GM12878 (cell line): ENCODE data around the gene LRRIQ1. TPM values are rescaled to one million over a fixed set of nuclear protein-coding genes. Genes with fewer than 3 reads are reported as not detected.
A peak's percentile ranks its signal among the peaks of the same experiment; 100 is the strongest.

ENCODE experiments used
- ATAC-seq: fragments of 200-7000 bp; cut with Tn5 transposase; 3 replicates; pipeline ENCODE4 v1.9.1; 2020; ENCODE audit warnings: mild to moderate bottlenecking, moderate library complexity
- Bru-seq: library from RNA; stranded (reverse); fragments of 400-500 nt; gene quantifications from one replicate; lab custom pipeline; 2021; lab: Mats Ljungman, UMichigan
- BruChase-seq, 2 experiments: library from RNA; stranded (reverse); fragments of 400-500 nt; gene quantifications; one replicate each; lab custom pipeline; 2021; lab: Mats Ljungman, UMichigan
- BruUV-seq: library from RNA; stranded (reverse); fragments of 400-500 nt; replicated peaks from 2 replicates; lab custom pipeline; 2021; lab: Mats Ljungman, UMichigan
- CTCF ChIA-PET: fragments of 300-600 bp; sonication (Branson Sonifier 250); formaldehyde crosslinking; extraction: SDS; loops from one replicate; lab custom pipeline; 2021; ENCODE audit warnings: inconsistent platforms; lab: Yijun Ruan, JAX
- POLR2A ChIA-PET: fragments of 350-600 bp; formaldehyde crosslinking; extraction: SDS; loops from one replicate; lab custom pipeline; 2021; ENCODE audit warnings: inconsistent platforms; lab: Charles Lee
- RAD21 ChIA-PET: fragments of 300-600 bp; sonication (Branson Sonifier 250); formaldehyde crosslinking; loops from one replicate; lab custom pipeline; 2023; ENCODE audit warnings: antibody characterized with exemption; ENCODE audit not compliant: unreplicated experiment; lab: Charles Lee
- SMC1A ChIA-PET: fragments of 300-600 bp; sonication (Branson Sonifier 250); formaldehyde crosslinking; loops from one replicate; lab custom pipeline; 2023; ENCODE audit not compliant: unreplicated experiment, uncharacterized antibody; lab: Charles Lee
- DNase-seq: peaks from one replicate; pipeline ENCODE4 v3.0.0-alpha.2; 2011; ENCODE audit warnings: low read depth, low spot score
- FAIRE-seq: peaks from 3 replicates; lab custom pipeline; 2011; peaks lifted over from hg19 to GRCh38; lab: Jason Lieb, UNC
- H2AFZ ChIP-seq: 2 replicates; pipeline ENCODE4 v1.6.0; 2011; ENCODE audit warnings: low read depth, low read length, control low read depth; ENCODE audit not compliant: control insufficient read depth
- H3K27ac ChIP-seq: 2 replicates; pipeline ENCODE4 v1.5.1; 2011; ENCODE audit warnings: control low read depth; ENCODE audit not compliant: control insufficient read depth, insufficient read depth
- H3K27me3 ChIP-seq, 2 experiments: replicated peaks in 1 of 2; 2 replicates each; pipeline versions ENCODE4 v1.6.0 to v1.6.1; 2011; ENCODE audit warnings: low read length in 1 of 2; ENCODE audit not compliant: control insufficient read depth in 2 of 2, insufficient read depth in 2 of 2
- H3K36me3 ChIP-seq, 2 experiments: 2 replicates each; pipeline ENCODE4 v1.5.1; 2011; ENCODE audit warnings: low read length in 1 of 2; ENCODE audit not compliant: control insufficient read depth in 2 of 2, insufficient read depth in 2 of 2
- H3K4me1 ChIP-seq: 2 replicates; pipeline ENCODE4 v1.6.1; 2011; ENCODE audit warnings: mild to moderate bottlenecking, low read length, moderate library complexity, mixed read lengths; ENCODE audit not compliant: control insufficient read depth, insufficient read depth
- H3K4me2 ChIP-seq: 2 replicates; pipeline ENCODE4 v1.6.0; 2011; ENCODE audit warnings: control low read depth; ENCODE audit not compliant: control insufficient read depth, insufficient read depth
- H3K4me3 ChIP-seq: fragments of 200-600 bp; sonication (generic); 2 replicates; pipeline ENCODE4 v1.5.1; 2016
- H3K79me2 ChIP-seq: 2 replicates; pipeline ENCODE4 v1.6.0; 2011; ENCODE audit warnings: low read length; ENCODE audit not compliant: control insufficient read depth, insufficient read depth
- H3K9ac ChIP-seq: 2 replicates; pipeline ENCODE4 v1.8.0; 2011; ENCODE audit warnings: low read length, control low read depth, mixed read lengths; ENCODE audit not compliant: control insufficient read depth, insufficient read depth
- H3K9me3 ChIP-seq: replicated peaks from 3 replicates; pipeline ENCODE4 v1.5.1; 2011; ENCODE audit warnings: mild to moderate bottlenecking, low read length; ENCODE audit not compliant: control insufficient read depth, insufficient read depth
- H4K20me1 ChIP-seq: 2 replicates; pipeline ENCODE4 v1.6.0; 2011; ENCODE audit not compliant: control insufficient read depth, insufficient read depth
- MTA3 ChIP-seq: IDR thresholded peaks from 2 replicates; pipeline ENCODE4 v1.6.1; 2012; ENCODE audit warnings: low read length, inconsistent platforms, borderline replicate concordance
- RELA ChIP-seq: fragments of 450-650 bp; IDR thresholded peaks from 2 replicates; pipeline ENCODE4 v1.8.0; 2014; ENCODE audit warnings: borderline replicate concordance; ENCODE audit not compliant: partially characterized antibody
- RUNX3 ChIP-seq: IDR thresholded peaks from 2 replicates; pipeline ENCODE4 v1.6.1; 2012; ENCODE audit warnings: low read length, inconsistent platforms
- SMAD1 ChIP-seq: fragments of 450-650 bp; IDR thresholded peaks from 2 replicates; pipeline ENCODE4 v1.6.1; 2018; ENCODE audit warnings: mild to moderate bottlenecking, low read depth; ENCODE audit not compliant: partially characterized antibody
- WGBS: methylation state at CpG from one replicate; pipeline ENCODE4 v1.1.6; 2016; ENCODE audit warnings: low lambda C conversion rate; ENCODE audit not compliant: insufficient replicate concordance, insufficient coverage; ENCODE audit errors: missing lambda C conversion rate; 5-methylcytosine and 5-hydroxymethylcytosine counted together
- in situ Hi-C: fragments of 300-500 bp; cut with MboI; formaldehyde crosslinking; loops from 9 replicates; pipeline ENCODE4 v1.14.3; 2018; ENCODE audit warnings: mixed read lengths
- intact Hi-C: fragments of 100-400 bp; cut with micrococcal nuclease; formaldehyde crosslinking; loops from one replicate; pipeline ENCODE4 v1.14.2; 2022; ENCODE audit not compliant: unreplicated experiment
- long read RNA-seq, 2 experiments: library from polyadenylated mRNA; unstranded; transcript quantifications; one replicate each; pipeline ENCODE4 v2.0.0, GENCODE V29; 2019 to 2020
- polyA minus RNA-seq, 3 experiments: library from RNA; depleted of rRNA, polyadenylated mRNA; stranded (reverse); fragments of >200 nt; gene quantifications; 2 replicates each; pipeline ENCODE4 v1.2.3, GENCODE V29; 2011
- polyA plus RNA-seq, 11 experiments: library from polyadenylated mRNA; depleted of rRNA in 4 of 11; unstranded in 6 of 11; stranded (reverse) in 5 of 11; fragments of >200 nt; fragmentation: Nextera tagmentation in 4 of 11; fragmentation: Illumina TruSeq in 1 of 11; extraction: Ambion mirVana in 4 of 11; extraction: Trizol in 1 of 11; gene quantifications; 1 replicate in 1 of 11; 2 replicates in 10 of 11; pipeline versions ENCODE4 v1.2.1 to v1.2.3, GENCODE V29; 2011 to 2016; ENCODE audit warnings: inconsistent platforms in 2 of 11, missing spikeins in 2 of 11, low read depth in 1 of 11
- total RNA-seq, 4 experiments: library from RNA; depleted of rRNA in 3 of 4; stranded (reverse); fragments of >200 nt in 3 of 4; fragmentation: Illumina TruSeq in 1 of 4; extraction: Trizol in 1 of 4; gene quantifications; 2 replicates each; pipeline versions ENCODE4 v1.2.1 to v1.2.3, GENCODE V29; 2013 to 2021
- TF ChIP-seq, protein P1 (sequence below): IDR thresholded peaks from 2 replicates; pipeline ENCODE4 v1.6.1; 2012; ENCODE audit warnings: mild to moderate bottlenecking, low read depth, low read length
- TF ChIP-seq, protein P2 (sequence below): fragments of 450-650 bp; conservative IDR thresholded peaks from 2 replicates; pipeline ENCODE4 v1.6.1; 2017; ENCODE audit warnings: mild to moderate bottlenecking, moderate library complexity
- TF ChIP-seq, protein P3 (sequence below): fragments of 450-650 bp; IDR thresholded peaks from 2 replicates; pipeline ENCODE4 v1.6.1; 2016; ENCODE audit warnings: mild to moderate bottlenecking

LRRIQ1 gene, protein sequence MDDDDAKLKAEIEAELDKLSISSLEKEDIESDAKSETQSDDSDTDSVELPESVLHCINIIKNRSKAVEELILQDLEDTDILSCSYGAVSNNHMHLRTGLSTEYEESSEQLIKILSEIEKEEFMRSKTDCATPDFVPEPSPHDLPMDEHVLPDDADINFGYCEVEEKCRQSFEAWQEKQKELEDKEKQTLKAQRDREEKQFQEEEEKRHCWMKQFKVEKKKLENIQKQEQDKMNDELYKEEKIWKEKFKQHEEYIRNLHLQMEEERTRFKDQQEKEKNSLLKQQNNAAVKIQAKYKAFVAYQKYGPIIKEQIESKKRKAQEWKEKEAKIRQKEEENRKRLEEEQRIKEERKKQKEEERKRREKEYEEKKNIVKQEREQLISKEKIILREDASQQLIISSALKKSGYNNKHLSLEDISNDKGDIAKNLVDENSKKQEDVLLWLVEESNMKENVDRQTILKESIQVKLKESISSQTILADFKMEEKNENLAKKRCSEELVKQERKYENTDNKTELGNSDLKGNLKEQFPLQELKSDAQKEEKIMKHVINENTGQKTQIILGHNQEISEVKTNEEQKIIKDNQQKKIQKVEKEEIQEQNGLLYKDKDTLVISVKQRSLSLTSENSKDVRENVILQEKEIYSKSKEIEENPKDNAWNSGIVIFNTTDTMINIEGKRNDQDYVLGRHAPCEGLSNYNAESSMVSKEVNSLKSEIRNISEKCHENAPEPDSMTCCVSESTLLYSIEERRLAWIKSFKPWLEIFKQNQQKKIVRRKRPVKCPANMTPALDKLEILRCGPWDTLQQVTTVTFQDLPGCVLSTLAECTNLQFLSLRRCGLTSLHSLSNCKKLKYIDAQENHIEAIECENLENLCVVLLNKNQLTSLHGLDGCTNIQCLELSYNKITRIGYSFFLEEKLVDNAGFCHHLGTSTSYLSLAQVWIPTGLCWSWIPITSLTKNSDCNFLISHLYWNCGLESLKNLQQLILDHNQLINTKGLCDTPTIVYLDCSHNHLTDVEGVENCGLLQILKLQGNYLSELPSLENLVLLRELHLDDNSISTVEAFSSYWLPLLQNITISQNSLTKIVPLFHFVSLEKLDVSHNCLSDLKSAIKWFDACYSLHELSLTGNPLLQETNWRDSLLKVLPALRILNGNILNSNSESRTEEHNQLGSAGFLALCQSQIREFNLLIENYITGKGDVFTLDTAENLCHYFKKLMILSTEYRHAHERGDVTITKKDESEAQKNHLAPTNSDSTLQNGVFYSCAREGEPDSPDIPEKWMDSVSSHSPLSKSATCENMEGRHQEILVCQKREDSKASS (N-terminal part only)
- total RNA-seq (2013; cell fraction: nucleolus; rRNA removed), result 0.91 and 1.1 TPM in 2 replicates
- 0.05 and 0.23 TPM in 2 replicates for total RNA-seq (2014; rRNA removed)
- total RNA-seq (2014; rRNA removed; fragmentation: Illumina TruSeq; extraction: Trizol), result not detected in 2 replicates
- total RNA-seq (2021), result not detected in 2 replicates
- not detected for polyA plus RNA-seq (2011; ENCODE audit: low read depth)
- 0.14 and 0.46 TPM in 2 replicates for polyA plus RNA-seq (2011; rRNA removed)
- 0.04 and 0.10 TPM in 2 replicates for polyA plus RNA-seq (2011; cell fraction: cytosol; rRNA removed)
- polyA plus RNA-seq (2011; cell fraction: nucleus; rRNA removed), result 0.09 and 0.13 TPM in 2 replicates
- polyA plus RNA-seq (2012), result 0.18 TPM in 1 of 2 replicates, not detected in the other
- polyA plus RNA-seq (2014; fragmentation: Illumina TruSeq; extraction: Trizol), result 0.34 TPM in 1 of 2 replicates, not detected in the other
- polyA plus RNA-seq (2014; fragmentation: Nextera tagmentation; extraction: Ambion mirVana), result not detected
- polyA plus RNA-seq (2014; rRNA removed), result 0.45 TPM in 1 of 2 replicates, not detected in the other
- polyA plus RNA-seq (2016; fragmentation: Nextera tagmentation; extraction: Ambion mirVana), result under 1 TPM; 0.40 to 0.44 TPM
- polyA minus RNA-seq (2011; rRNA and poly(A)+ RNA removed), result not detected in 2 replicates
- not detected in 2 replicates for polyA minus RNA-seq (2011; cell fraction: cytosol; rRNA and poly(A)+ RNA removed)
- polyA minus RNA-seq (2011; cell fraction: nucleus; rRNA and poly(A)+ RNA removed), result 0.19 and 0.48 TPM in 2 replicates
- Bru-seq, nascent RNA, result percentile 6 among the genes with signal in this experiment
- percentile 6 among the genes with signal in this experiment for BruChase-seq, experiment 1, labeled RNA remaining after a 6-hour chase
- BruChase-seq, experiment 2, labeled RNA remaining after a 2-hour chase, result percentile 8 among the genes with signal in this experiment
- long read RNA-seq, experiment 1, result 0 reads
- long read RNA-seq, experiment 2, result 0 reads

GRCh38 chr12:85036234-85036707, at the start of gene LRRIQ1, which contains the start of gene TSPAN19:
Gene LRRIQ1 (plus strand): TSS chr12:85036351. CDS start chr12:85038177, 1,826 bp downstream.
Gene TSPAN19 (minus strand): TSS chr12:85036277. CDS start chr12:85029946, 6,331 bp downstream.
- CTCF ChIA-PET, result interaction anchor here (0.9 to 12.7 kb wide), 6 partner anchors 8 to 162 kb away, joined by 3 to 203 read pairs (median 4); no protein-coding TSS in a partner anchor
- FAIRE-seq (peak; percentile 74), DNase-seq (peak; percentile 27), ATAC-seq (peak; percentile 92)
- SMC1A ChIA-PET, result interaction anchor here (0.9 to 1.4 kb wide), 4 partner anchors 13 to 388 kb away, joined by 3 to 4 read pairs (median 3); no protein-coding TSS in a partner anchor
- RAD21 ChIA-PET, result interaction anchor here (0.8 kb wide), 1 partner anchor 24 kb away, joined by 3 read pairs; no protein-coding TSS in a partner anchor
- Histone ChIP-seq H3K79me2 (no peaks in the 10 kb centered on the region), H3K36me3 (no peaks in the 10 kb centered on the region), H3K4me3 (peak within 1 kb of the TSS; percentile 70), H3K4me2 (peak within 1 kb of the TSS; percentile 9), H3K27me3 (no peaks in the 10 kb centered on the region), H3K27ac (no peak within 1 kb of the TSS), H3K9ac (no peak within 1 kb of the TSS), H3K4me1 (no peaks in the 10 kb centered on the region), H3K9me3 (no peaks in the 10 kb centered on the region), H4K20me1 (no peaks in the 10 kb centered on the region), H2AFZ (peak within 1 kb of the TSS; percentile 53)
- intact Hi-C loops (no loop called here), in situ Hi-C loops (no loop called here)
- 40% methylated on average over 22 of the region's 22 CpGs for WGBS
- BruUV-seq, result no TSS peak
- POLR2A ChIA-PET, result no interaction called here
- TF ChIP-seq, protein P1, sequence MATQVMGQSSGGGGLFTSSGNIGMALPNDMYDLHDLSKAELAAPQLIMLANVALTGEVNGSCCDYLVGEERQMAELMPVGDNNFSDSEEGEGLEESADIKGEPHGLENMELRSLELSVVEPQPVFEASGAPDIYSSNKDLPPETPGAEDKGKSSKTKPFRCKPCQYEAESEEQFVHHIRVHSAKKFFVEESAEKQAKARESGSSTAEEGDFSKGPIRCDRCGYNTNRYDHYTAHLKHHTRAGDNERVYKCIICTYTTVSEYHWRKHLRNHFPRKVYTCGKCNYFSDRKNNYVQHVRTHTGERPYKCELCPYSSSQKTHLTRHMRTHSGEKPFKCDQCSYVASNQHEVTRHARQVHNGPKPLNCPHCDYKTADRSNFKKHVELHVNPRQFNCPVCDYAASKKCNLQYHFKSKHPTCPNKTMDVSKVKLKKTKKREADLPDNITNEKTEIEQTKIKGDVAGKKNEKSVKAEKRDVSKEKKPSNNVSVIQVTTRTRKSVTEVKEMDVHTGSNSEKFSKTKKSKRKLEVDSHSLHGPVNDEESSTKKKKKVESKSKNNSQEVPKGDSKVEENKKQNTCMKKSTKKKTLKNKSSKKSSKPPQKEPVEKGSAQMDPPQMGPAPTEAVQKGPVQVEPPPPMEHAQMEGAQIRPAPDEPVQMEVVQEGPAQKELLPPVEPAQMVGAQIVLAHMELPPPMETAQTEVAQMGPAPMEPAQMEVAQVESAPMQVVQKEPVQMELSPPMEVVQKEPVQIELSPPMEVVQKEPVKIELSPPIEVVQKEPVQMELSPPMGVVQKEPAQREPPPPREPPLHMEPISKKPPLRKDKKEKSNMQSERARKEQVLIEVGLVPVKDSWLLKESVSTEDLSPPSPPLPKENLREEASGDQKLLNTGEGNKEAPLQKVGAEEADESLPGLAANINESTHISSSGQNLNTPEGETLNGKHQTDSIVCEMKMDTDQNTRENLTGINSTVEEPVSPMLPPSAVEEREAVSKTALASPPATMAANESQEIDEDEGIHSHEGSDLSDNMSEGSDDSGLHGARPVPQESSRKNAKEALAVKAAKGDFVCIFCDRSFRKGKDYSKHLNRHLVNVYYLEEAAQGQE, result no peak
- TF ChIP-seq RUNX3 (no peak), MTA3 (no peak), SMAD1 (no peak), RELA (no peak)
- TF ChIP-seq, protein P2, sequence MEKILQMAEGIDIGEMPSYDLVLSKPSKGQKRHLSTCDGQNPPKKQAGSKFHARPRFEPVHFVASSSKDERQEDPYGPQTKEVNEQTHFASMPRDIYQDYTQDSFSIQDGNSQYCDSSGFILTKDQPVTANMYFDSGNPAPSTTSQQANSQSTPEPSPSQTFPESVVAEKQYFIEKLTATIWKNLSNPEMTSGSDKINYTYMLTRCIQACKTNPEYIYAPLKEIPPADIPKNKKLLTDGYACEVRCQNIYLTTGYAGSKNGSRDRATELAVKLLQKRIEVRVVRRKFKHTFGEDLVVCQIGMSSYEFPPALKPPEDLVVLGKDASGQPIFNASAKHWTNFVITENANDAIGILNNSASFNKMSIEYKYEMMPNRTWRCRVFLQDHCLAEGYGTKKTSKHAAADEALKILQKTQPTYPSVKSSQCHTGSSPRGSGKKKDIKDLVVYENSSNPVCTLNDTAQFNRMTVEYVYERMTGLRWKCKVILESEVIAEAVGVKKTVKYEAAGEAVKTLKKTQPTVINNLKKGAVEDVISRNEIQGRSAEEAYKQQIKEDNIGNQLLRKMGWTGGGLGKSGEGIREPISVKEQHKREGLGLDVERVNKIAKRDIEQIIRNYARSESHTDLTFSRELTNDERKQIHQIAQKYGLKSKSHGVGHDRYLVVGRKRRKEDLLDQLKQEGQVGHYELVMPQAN, result peak; percentile 70; the same call in 1 of the 2 replicates
- TF ChIP-seq, protein P3, sequence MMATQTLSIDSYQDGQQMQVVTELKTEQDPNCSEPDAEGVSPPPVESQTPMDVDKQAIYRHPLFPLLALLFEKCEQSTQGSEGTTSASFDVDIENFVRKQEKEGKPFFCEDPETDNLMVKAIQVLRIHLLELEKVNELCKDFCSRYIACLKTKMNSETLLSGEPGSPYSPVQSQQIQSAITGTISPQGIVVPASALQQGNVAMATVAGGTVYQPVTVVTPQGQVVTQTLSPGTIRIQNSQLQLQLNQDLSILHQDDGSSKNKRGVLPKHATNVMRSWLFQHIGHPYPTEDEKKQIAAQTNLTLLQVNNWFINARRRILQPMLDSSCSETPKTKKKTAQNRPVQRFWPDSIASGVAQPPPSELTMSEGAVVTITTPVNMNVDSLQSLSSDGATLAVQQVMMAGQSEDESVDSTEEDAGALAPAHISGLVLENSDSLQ, result no peak
